HG03060 (cell line): ENCODE data around the gene FANCD2OS.
"Not testable (repeated sequence)": the region's sequence is repeated elsewhere in the genome, so short reads cannot be mapped to it uniquely, and the experiment has no call there.

ENCODE experiments used
- ATAC-seq: cut with Tn5 transposase; IDR thresholded peaks from one replicate; pipeline ENCODE4 v1.9.1; 2021; ENCODE audit warnings: low read depth, moderate number of reproducible peaks; ENCODE audit not compliant: unreplicated experiment

FANCD2OS gene

DNA sequence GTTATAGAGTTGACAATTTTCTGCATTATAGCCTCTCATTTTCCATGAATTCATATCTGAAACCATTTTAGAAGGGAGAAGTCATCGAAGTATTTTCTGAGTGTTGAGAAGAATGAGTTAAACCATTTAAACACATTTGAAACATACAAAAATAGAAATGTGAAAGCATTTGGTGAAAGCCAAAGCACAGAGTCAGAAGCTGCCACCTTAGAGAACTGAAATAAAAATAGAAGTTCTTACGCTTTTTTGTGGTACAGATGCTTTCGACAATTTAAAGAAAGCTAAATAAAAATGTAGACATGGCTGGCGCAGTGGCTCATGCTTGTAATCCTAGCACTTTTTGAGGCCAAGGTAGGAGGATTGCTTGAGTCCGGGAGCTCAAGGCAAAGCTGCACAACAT lies 9.0 kb downstream of the FANCD2OS start:
- no peak for ATAC-seq

DNA sequence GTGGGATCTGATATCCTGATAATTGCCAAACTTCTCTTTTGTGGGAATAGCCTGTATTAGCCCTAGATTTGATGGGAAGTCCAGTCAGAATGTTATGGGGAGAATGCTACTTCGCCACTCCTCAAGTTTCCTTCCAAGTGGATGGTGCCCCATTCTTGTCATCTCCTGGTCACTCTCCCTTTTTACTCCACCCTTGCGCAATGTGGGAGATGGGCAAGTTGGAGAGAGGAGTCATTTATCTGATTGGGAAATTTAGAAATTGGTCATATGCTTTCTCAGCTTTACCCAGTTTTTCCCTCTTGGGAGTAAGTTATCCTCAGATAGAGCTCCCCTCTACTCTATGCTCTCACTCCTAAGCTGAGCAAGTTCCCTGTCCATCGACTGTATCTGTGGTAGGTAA lies 14.4 kb downstream of the FANCD2OS start:
- no peak for ATAC-seq

DNA sequence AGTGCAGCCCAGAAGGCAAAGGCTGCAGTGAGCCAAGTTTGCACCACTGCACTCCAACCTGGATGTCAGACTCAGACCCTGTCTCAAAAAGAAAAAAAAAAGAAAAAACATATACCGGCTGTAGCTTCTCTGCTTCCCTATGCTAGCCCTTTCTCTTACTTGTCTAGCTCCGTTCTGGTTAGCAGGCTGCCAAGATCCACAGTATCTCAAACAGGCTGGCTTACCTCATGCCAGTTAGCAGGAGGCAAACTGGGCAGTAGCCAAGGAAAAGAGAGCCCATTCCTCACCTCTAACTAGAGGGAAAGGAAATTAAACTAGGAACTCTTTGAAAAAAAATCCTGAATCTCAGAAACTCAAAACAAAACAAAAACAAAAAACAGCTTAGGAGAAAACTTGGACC lies 16.7 kb downstream of the FANCD2OS start:
- not testable (repeated sequence) for ATAC-seq

DNA sequence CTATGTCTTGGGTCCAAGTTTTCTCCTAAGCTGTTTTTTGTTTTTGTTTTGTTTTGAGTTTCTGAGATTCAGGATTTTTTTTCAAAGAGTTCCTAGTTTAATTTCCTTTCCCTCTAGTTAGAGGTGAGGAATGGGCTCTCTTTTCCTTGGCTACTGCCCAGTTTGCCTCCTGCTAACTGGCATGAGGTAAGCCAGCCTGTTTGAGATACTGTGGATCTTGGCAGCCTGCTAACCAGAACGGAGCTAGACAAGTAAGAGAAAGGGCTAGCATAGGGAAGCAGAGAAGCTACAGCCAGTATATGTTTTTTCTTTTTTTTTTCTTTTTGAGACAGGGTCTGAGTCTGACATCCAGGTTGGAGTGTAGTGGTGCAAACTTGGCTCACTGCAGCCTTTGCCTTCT lies 17.3 kb downstream of the FANCD2OS start:
- not testable (repeated sequence) for ATAC-seq

DNA sequence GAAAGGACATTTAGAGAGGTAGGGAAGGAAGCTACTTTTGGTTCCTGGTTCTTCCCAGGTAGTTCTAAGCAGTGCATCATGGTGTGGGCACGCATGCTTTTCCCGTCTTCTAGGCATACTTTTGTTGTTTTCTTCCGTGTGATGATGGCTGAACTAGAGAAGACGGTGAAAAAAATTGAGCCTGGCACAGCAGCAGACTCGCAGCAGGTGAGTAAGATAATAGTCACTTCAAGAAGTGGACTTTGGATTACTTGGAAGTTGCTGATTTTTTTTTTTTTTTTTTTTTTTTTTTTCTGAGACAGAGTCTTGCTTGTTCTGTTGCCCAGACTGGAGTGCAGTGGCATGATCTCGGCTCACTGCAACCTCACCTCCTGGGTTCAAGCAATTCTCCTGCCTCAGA lies 17.9 kb downstream of the FANCD2OS start:
- no peak for ATAC-seq

DNA sequence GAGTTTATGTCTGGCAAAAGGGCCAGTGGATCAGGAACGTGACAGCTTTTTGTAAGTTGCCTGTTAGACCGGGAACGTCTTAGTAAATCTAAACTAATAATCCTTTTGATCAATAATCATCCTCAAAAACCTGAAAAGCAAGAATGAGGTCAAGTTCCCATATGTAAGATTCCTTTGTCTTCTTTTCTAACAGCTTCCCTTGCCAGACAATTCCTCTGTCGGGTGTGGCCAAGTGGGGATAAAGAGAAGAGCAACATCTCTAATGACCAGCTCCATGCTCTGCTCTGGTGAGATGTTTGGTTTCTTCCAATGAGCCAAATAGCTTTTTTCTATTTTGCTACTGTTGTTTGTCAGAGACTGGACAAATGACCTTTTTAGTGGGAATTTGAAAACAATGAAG lies 19.8 kb downstream of the FANCD2OS start:
- no peak for ATAC-seq

DNA sequence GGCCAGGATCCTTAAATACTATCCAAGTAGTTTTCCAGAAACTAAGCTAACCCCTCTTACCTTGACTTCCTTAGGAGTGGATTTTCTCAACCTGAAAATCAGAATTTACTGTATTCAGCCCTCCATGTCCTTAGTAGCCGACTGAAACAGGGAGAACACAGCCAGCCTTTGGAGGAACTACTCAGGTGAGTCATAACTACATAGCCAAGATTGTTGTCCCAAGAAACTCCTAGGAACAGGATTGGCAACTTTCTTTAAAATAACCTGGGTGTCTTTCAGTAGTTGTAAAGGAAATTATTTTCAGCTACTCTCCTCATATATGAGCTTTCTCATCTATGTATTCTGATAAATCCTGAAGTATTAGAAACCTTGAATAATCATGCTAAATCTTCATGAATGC lies 22.3 kb downstream of the FANCD2OS start:
- ATAC-seq, result no peak

DNA sequence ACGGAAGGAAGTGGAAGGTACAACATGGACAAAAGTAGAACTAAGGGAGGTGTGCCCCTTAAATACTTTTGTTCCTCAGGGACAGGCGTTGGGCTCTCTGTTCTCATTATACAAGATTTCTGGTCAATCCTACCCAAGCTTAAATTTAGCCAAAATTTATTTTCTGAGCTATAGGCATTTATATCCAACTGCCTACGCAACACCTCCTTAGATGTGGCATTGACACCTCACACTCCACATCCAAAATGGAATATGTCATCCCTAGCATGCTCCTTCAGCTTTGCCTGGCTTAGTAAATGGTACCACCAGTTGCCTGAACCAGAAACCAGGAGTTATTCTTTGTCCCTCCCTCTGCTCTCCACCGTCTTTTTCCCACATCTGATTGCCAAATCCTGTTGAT lies 26.2 kb downstream of the FANCD2OS start:
- ATAC-seq, result no peak

DNA sequence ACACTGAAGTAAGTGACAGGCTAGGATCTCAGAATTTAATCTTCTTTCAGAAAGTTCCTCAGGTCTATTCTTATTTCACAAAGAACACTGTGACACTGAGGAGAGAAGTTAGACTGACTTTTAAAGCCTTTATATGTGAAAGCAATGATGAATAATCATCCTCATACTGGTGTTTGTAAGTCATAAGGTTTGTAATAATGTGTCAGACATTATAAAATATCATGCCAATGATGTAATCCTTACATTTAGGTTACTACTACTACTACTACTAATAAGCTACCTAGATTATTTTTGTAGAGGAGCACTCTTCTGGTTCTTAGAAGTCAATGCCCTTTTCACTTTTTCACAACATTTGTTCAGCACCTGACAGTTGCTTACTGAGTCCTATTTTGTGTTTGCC lies 33.4 kb downstream of the FANCD2OS start:
- no peak for ATAC-seq

DNA sequence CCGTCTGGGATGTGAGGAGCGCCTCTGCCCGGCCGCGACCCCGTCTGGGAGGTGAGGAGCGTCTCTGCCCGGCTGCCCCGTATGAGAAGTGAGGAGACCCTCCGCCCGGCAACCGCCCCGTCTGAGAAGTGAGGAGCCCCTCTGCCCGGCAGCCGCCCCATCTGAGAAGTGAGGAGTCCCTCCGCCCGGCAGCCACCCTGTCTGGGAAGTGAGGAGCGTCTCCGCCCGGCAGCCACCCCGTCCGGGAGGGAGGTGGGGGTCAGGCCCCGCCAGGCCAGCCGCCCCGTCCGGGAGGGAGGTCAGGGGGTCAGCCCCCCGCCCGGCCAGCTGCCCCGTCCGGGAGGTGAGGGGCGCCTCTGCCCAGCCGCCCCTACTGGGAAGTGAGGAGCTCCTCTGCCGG lies 38.0 kb downstream of the FANCD2OS start:
- not testable (repeated sequence) for ATAC-seq

DNA sequence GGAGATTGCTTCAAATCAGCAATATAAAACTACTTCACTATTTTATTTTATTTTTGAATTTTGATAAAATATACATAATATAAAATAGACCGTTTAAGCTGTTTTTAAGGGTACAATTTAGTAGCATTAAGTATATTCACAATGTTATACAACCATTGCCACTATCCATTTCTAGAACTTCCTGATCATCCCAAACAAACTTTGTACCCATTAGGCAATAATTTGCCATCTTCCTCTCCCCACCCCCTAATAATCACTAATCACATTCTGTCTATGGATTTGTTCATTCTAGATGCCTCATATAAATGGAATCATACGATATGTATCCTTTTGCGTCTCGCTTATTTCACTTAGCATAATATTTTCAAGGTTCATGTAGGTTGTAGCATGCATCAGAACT lies 53.0 kb downstream of the FANCD2OS start:
- ATAC-seq, result no peak
